SK-N-SH (cell line): ENCODE results near the gene BRMS1. TPM values are rescaled to one million over a fixed set of nuclear protein-coding genes. Genes with fewer than 3 reads are reported as not detected.

Experiments
- CTCF ChIA-PET: fragments of 300-600, 350-600 bp; formaldehyde crosslinking; extraction: SDS; loops from one replicate; lab custom pipeline; 2021; lab: Yijun Ruan, JAX
- POLR2A ChIA-PET: fragments of 350-600 bp; sonication (Branson Sonifier 250); formaldehyde crosslinking; extraction: SDS; loops from one replicate; lab custom pipeline; 2020; ENCODE audit warnings: antibody characterized with exemption, inconsistent platforms; lab: Yijun Ruan, JAX
- DNase-seq: peaks from one replicate; pipeline ENCODE4 v3.0.0; 2012
- H2AFZ ChIP-seq: fragments of 200-600 bp; sonication (generic); 2 replicates; pipeline ENCODE4 v1.8.1; 2016; ENCODE audit warnings: antibody characterized with exemption, mild to moderate bottlenecking, low read depth
- H3F3A ChIP-seq: fragments of 200-600 bp; sonication (generic); replicated peaks from 2 replicates; pipeline ENCODE3; 2016; ENCODE audit warnings: antibody characterized with exemption, mild to moderate bottlenecking; ENCODE audit not compliant: insufficient read depth
- H3K27ac ChIP-seq, 2 experiments: fragments of 200-500 bp in 1 of 2; fragments of 200-600 bp in 1 of 2; sonication (Bioruptor generic) in 1 of 2; sonication (generic), shearing (Covaris generic) in 1 of 2; 2 replicates each; pipeline versions ENCODE4 v1.5.1 to v1.6.1; 2014 to 2016; ENCODE audit warnings: low read depth in 2 of 2, inconsistent platforms in 1 of 2, low read length in 1 of 2, mild to moderate bottlenecking in 1 of 2, mixed read lengths in 1 of 2
- H3K27me3 ChIP-seq: fragments of 200-600 bp; sonication (generic), shearing (Covaris generic); 2 replicates; pipeline ENCODE4 v1.6.1; 2016; ENCODE audit warnings: mixed run types; ENCODE audit not compliant: insufficient read depth
- H3K36me3 ChIP-seq, 2 experiments: fragments of 200-500 bp in 1 of 2; fragments of 200-600 bp in 1 of 2; sonication (Bioruptor generic) in 1 of 2; sonication (generic) in 1 of 2; replicated peaks in 1 of 2; 2 replicates each; pipeline versions ENCODE3 to v1.5.1; 2014 to 2016; ENCODE audit warnings: low read length in 1 of 2, mild to moderate bottlenecking in 1 of 2; ENCODE audit not compliant: insufficient read depth in 2 of 2, control insufficient read depth in 1 of 2
- H3K4me1 ChIP-seq, 2 experiments: fragments of 200-500 bp in 1 of 2; fragments of 200-600 bp in 1 of 2; sonication (Bioruptor generic) in 1 of 2; sonication (generic), shearing (Covaris generic) in 1 of 2; 2 replicates each; pipeline versions ENCODE4 v1.5.1 to v1.6.1; 2014 to 2016; ENCODE audit warnings: low read depth in 1 of 2, low read length in 1 of 2, mixed run types in 1 of 2; ENCODE audit not compliant: insufficient read depth in 2 of 2, control insufficient read depth in 1 of 2
- H3K4me2 ChIP-seq: fragments of 200-600 bp; sonication (generic), shearing (Covaris generic); 2 replicates; pipeline ENCODE4 v1.6.1; 2017; ENCODE audit warnings: mixed run types
- H3K4me3 ChIP-seq, 2 experiments: fragments of 200-500 bp in 1 of 2; fragments of 200-600 bp in 1 of 2; sonication (Bioruptor generic) in 1 of 2; sonication (generic), shearing (Covaris generic) in 1 of 2; 2 replicates each; pipeline versions ENCODE4 v1.5.1 to v1.8.1; 2014 to 2016; ENCODE audit warnings: low read depth in 2 of 2, inconsistent platforms in 1 of 2, low read length in 1 of 2, mild to moderate bottlenecking in 1 of 2, mixed read lengths in 1 of 2, moderate library complexity in 1 of 2
- H3K79me2 ChIP-seq: fragments of 200-600 bp; sonication (generic); 2 replicates; pipeline ENCODE4 v1.8.1; 2017; ENCODE audit warnings: mild to moderate bottlenecking; ENCODE audit not compliant: insufficient read depth
- H3K9ac ChIP-seq: fragments of 200-600 bp; sonication (generic); 2 replicates; pipeline ENCODE4 v1.6.1; 2017; ENCODE audit warnings: mixed run types
- H3K9me2 ChIP-seq: fragments of 200-600 bp; sonication (generic); 2 replicates; pipeline ENCODE4 v1.6.1; 2017; ENCODE audit warnings: mixed run types
- H3K9me3 ChIP-seq: fragments of 200-600 bp; sonication (generic); 2 replicates; pipeline ENCODE4 v1.6.1; 2017; ENCODE audit warnings: mixed run types, mild to moderate bottlenecking, moderate library complexity
- H4K20me1 ChIP-seq: fragments of 200-600 bp; sonication (generic); 2 replicates; pipeline ENCODE4 v1.6.1; 2017; ENCODE audit warnings: mild to moderate bottlenecking, mixed run types; ENCODE audit not compliant: insufficient read depth
- GABPA ChIP-seq: IDR thresholded peaks from 2 replicates; pipeline ENCODE4 v1.4.0; 2012; ENCODE audit warnings: low read depth, mild to moderate bottlenecking
- GATA2 ChIP-seq: sonication (generic); formaldehyde crosslinking; IDR thresholded peaks from 2 replicates; pipeline ENCODE4 v1.5.0; 2020; ENCODE audit warnings: mild to moderate bottlenecking, missing genetic modification reagents
- NRF1 ChIP-seq: IDR thresholded peaks from 2 replicates; pipeline ENCODE4 v1.6.1; 2012; ENCODE audit warnings: low read depth, mild to moderate bottlenecking, low read length
- RFX5 ChIP-seq: IDR thresholded peaks from 2 replicates; pipeline ENCODE4 v1.6.1; 2012; ENCODE audit warnings: mild to moderate bottlenecking, improper control_type of control experiment, low read length
- RXRA ChIP-seq: IDR thresholded peaks from 2 replicates; pipeline ENCODE4 v1.4.0; 2012; ENCODE audit warnings: low read depth, mild to moderate bottlenecking, borderline replicate concordance
- SMC3 ChIP-seq: IDR thresholded peaks from 2 replicates; pipeline ENCODE4 v1.6.1; 2012; ENCODE audit warnings: low read depth, low read length, improper control_type of control experiment
- WGBS: methylation state at CpG from one replicate; pipeline ENCODE4 v1.1.6; 2017; ENCODE audit warnings: low lambda C conversion rate; 5-methylcytosine and 5-hydroxymethylcytosine counted together
- polyA plus RNA-seq, 3 experiments: library from polyadenylated mRNA; depleted of rRNA; stranded (reverse); fragments of >200 nt; gene quantifications; 2 replicates each; pipeline ENCODE4 v1.2.3, GENCODE V29; 2012
- TF ChIP-seq, protein P1 (sequence below): IDR thresholded peaks from 2 replicates; pipeline ENCODE4 v1.6.1; 2012; ENCODE audit warnings: mild to moderate bottlenecking, low read depth, low read length, moderate library complexity
- TF ChIP-seq, protein P2 (sequence below): IDR thresholded peaks from 2 replicates; pipeline ENCODE4; 2012

BRMS1 gene
- polyA plus RNA-seq, 1 of the 3 experiments (the other 2 are of a cell fraction), result 70.0 TPM

DNA sequence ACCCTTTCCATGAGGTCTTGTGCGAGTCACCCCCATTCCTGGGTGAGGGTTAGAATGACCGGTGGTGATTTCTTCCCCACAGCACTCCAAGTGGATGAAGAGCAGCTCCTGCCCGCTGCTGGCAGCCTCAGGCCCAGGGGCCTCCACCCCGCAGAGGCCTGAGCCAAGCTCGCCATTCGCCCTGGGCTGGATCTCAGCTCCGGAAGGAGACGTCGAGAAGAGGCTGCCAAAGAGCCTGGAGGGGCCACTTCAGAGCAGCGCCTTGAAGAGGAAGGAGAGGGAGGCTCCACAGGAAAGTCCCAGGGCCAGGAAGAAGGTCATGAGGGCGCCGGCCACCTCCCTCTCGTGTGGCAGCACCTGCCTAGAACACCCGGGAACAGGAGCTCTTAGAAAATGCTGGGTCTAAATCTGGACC, 18.3 kb upstream of the BRMS1 start:
- H2AFZ ChIP-seq, result no peak overlapping the region
- H3K4me3 ChIP-seq, result no peak overlapping the region
- TF ChIP-seq NRF1, result no peak
- TF ChIP-seq, protein P1, sequence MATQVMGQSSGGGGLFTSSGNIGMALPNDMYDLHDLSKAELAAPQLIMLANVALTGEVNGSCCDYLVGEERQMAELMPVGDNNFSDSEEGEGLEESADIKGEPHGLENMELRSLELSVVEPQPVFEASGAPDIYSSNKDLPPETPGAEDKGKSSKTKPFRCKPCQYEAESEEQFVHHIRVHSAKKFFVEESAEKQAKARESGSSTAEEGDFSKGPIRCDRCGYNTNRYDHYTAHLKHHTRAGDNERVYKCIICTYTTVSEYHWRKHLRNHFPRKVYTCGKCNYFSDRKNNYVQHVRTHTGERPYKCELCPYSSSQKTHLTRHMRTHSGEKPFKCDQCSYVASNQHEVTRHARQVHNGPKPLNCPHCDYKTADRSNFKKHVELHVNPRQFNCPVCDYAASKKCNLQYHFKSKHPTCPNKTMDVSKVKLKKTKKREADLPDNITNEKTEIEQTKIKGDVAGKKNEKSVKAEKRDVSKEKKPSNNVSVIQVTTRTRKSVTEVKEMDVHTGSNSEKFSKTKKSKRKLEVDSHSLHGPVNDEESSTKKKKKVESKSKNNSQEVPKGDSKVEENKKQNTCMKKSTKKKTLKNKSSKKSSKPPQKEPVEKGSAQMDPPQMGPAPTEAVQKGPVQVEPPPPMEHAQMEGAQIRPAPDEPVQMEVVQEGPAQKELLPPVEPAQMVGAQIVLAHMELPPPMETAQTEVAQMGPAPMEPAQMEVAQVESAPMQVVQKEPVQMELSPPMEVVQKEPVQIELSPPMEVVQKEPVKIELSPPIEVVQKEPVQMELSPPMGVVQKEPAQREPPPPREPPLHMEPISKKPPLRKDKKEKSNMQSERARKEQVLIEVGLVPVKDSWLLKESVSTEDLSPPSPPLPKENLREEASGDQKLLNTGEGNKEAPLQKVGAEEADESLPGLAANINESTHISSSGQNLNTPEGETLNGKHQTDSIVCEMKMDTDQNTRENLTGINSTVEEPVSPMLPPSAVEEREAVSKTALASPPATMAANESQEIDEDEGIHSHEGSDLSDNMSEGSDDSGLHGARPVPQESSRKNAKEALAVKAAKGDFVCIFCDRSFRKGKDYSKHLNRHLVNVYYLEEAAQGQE, result no peak
- no peak for TF ChIP-seq RFX5
- H3K9me2 ChIP-seq, result no peaks in the 10 kb centered on the region
- ChIA-PET POLR2A (interaction anchor here (1.1 kb wide), 1 partner anchor 52 kb away, joined by 3 read pairs; no protein-coding TSS in a partner anchor), CTCF (interaction anchor here (0.6 to 4.1 kb wide), 20 partner anchors 9 to 1508 kb away, joined by 3 to 27 read pairs (median 5); partner anchors contain the start of genes B4GAT1, BRMS1, RIN1 and SLC29A2)
- 85% methylated on average over 10 of the region's 14 CpGs for WGBS
- peaks cover 0 to 7% of the 10 kb centered on the region in 2 experiments; a peak in 1 of 4 replicates for H3K4me1 ChIP-seq
- no peak overlapping the region for H3K9ac ChIP-seq
- H3K36me3 ChIP-seq, result no peaks in the 10 kb centered on the region
- H3K79me2 ChIP-seq, result no peaks in the 10 kb centered on the region
- no peaks in the 10 kb centered on the region for H3K9me3 ChIP-seq
- no peak overlapping the region for H3K27ac ChIP-seq
- peaks cover 3% of the 10 kb centered on the region for H3F3A ChIP-seq
- H3K27me3 ChIP-seq, result no peaks in the 10 kb centered on the region
- no peak for DNase-seq
- H3K4me2 ChIP-seq, result no peak overlapping the region
- H4K20me1 ChIP-seq, result no peaks in the 10 kb centered on the region

DNA sequence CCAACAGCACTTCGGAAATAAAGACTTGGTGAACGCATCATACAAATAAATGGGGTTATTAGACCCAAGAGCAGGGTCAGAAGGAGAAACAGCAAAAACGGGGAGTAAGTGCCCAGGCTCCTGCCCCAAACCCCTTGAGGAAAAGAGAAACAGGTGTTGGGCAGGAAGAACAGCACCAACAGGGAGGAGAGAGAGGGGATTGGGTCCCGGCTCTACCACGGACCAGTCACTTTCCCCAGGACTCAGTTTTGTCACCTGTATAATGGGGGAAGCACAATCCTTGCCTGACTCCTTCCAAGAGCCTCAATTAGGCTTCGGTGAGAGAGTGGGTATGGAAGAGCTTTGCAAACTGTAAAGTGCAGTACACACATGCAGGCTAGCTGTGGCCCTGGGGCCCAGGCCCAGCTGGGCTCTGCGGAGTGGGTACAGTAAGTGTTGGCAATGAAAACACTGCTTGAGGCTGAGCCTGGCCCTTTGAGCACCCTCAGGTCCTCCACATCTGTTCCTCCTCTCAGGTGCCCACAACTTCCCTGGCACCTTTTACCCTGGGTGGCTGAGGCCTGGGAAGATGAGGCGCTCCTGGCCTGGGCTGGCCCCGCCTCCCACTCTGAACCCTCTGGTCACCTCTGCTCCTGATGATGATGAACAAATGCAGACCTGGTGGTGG, 17.7 kb upstream of the BRMS1 start:
- no peak overlapping the region for H3K4me3 ChIP-seq
- no peaks in the 10 kb centered on the region for H3K9me2 ChIP-seq
- 79% methylated on average over 8 of the region's 9 CpGs for WGBS
- no peaks in the 10 kb centered on the region for H4K20me1 ChIP-seq
- TF ChIP-seq NRF1, result no peak
- TF ChIP-seq, protein P2, sequence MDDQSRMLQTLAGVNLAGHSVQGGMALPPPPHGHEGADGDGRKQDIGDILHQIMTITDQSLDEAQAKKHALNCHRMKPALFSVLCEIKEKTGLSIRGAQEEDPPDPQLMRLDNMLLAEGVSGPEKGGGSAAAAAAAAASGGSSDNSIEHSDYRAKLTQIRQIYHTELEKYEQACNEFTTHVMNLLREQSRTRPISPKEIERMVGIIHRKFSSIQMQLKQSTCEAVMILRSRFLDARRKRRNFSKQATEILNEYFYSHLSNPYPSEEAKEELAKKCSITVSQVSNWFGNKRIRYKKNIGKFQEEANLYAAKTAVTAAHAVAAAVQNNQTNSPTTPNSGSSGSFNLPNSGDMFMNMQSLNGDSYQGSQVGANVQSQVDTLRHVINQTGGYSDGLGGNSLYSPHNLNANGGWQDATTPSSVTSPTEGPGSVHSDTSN, result no peak
- TF ChIP-seq RXRA, result no peak
- TF ChIP-seq GATA2, result no peak
- no peak for TF ChIP-seq GABPA
- no peak for TF ChIP-seq RFX5
- TF ChIP-seq SMC3, result no peak
- no peak for DNase-seq
- H3F3A ChIP-seq, result peaks cover 3% of the 10 kb centered on the region
- no peak overlapping the region for H3K9ac ChIP-seq
- H3K79me2 ChIP-seq, result no peaks in the 10 kb centered on the region
- H2AFZ ChIP-seq, result no peak overlapping the region
- no peaks in the 10 kb centered on the region for H3K9me3 ChIP-seq
- CTCF ChIA-PET, result interaction anchor here (1.0 to 4.1 kb wide), 17 partner anchors 9 to 67 kb away, joined by 3 to 27 read pairs (median 5); partner anchors contain the start of genes B4GAT1, RIN1 and SLC29A2
- POLR2A ChIA-PET, result interaction anchor here (0.8 to 1.1 kb wide), 2 partner anchors 14 to 51 kb away, joined by 3 read pairs; no protein-coding TSS in a partner anchor
- H3K27ac ChIP-seq, result no peak overlapping the region
- H3K4me2 ChIP-seq, result no peak overlapping the region
- no peaks in the 10 kb centered on the region for H3K36me3 ChIP-seq
- peaks cover 0 to 7% of the 10 kb centered on the region in 2 experiments; a peak in 1 of 4 replicates for H3K4me1 ChIP-seq
- H3K27me3 ChIP-seq, result no peaks in the 10 kb centered on the region
